Testis (tissue), 3 donors: ENCODE measurements around the gene VPS18. TPM values are rescaled to one million over a fixed set of nuclear protein-coding genes. Genes with fewer than 3 reads are reported as not detected.

Experiments used
- DNase-seq: peaks from one replicate; pipeline ENCODE4 v3.0.0-alpha.2; 2019
- H3K27ac ChIP-seq, 2 donors: fragments of 200-600 bp; sonication (generic); one replicate each; pipeline ENCODE4 v1.5.1; 2019
- H3K27me3 ChIP-seq: fragments of 200-600 bp; sonication (generic); one replicate; pipeline ENCODE4 v1.5.1; 2019
- H3K36me3 ChIP-seq: fragments of 200-600 bp; sonication (generic); one replicate; pipeline ENCODE4 v1.5.1; 2017; ENCODE audit warnings: low read depth; ENCODE audit errors: missing control alignments
- H3K4me1 ChIP-seq: fragments of 200-600 bp; sonication (generic); one replicate; pipeline ENCODE4 v1.5.1; 2019
- H3K4me3 ChIP-seq, 2 donors: fragments of 200-600 bp; sonication (generic); one replicate each; pipeline ENCODE4 v1.5.1; 2017 to 2019
- H3K9me3 ChIP-seq: fragments of 200-600 bp; sonication (generic); one replicate; pipeline ENCODE4 v1.5.1; 2017
- POLR2A ChIP-seq: fragments of 450-650 bp; IDR thresholded peaks from one replicate; pipeline ENCODE4 v1.6.1; 2017; ENCODE audit warnings: antibody characterized with exemption, mild to moderate bottlenecking, moderate library complexity
- WGBS, 2 donors: methylation state at CpG; one replicate each; pipeline ENCODE4 v1.1.5; 2018; 5-methylcytosine and 5-hydroxymethylcytosine counted together
- intact Hi-C: fragments of 100-400 bp; cut with DNase I; formaldehyde crosslinking; loops from one replicate; pipeline ENCODE4 v1.15.1; 2023; ENCODE audit warnings: low total_unique reads
- polyA plus RNA-seq: library from polyadenylated mRNA; stranded (reverse); fragments of 350-450 nt; fragmentation: Illumina TruSeq; extraction: RNeasy Lipid Tissue Mini Kit (QIAGEN cat#74804); gene quantifications from one replicate; pipeline ENCODE4 v1.2.3, GENCODE V29; 2014; ENCODE audit warnings: low read depth, low replicate concordance; ENCODE audit not compliant: insufficient read depth
- total RNA-seq, 2 donors: library from RNA; depleted of rRNA; stranded (reverse); fragments of >200 nt; gene quantifications; one replicate each; pipeline ENCODE4 v1.2.3, GENCODE V29; 2016
- TF ChIP-seq, protein P1 (sequence below), 3 experiments: fragments of 450-650 bp in 2 of 3; fragments of 200-600 bp in 1 of 3; sonication (generic) in 1 of 3; IDR thresholded peaks; one replicate each; pipeline ENCODE4 v1.5.1; 2016 to 2019; ENCODE audit warnings: antibody characterized with exemption in 3 of 3, mild to moderate bottlenecking in 2 of 3, moderate library complexity in 1 of 3

VPS18 gene
- total and polyA plus RNA-seq, 3 donors from 2014 or later = 16.3 to 33.4 (median 25.5) TPM

DNA sequence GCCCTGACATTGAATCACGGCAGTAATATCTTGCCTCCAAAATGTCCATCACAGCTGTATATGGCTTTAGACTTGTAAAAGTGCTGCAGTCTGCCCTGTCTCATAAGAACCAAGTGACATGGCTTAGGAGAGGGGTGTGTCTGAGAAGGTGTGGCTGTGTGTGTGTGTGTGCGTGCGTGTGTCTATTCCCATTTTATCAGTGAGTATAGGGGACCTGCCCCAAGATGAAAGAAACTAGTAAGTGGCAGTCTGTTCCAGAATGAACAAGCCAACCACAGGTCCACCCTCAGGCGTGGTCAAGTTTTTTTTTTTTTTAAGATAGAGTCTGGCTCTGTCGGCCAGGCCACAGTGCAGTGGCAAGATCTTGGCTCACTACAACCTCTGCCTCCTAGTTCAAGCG, 14.6 kb upstream of the VPS18 start:
- intact Hi-C loops = no loop called here

DNA sequence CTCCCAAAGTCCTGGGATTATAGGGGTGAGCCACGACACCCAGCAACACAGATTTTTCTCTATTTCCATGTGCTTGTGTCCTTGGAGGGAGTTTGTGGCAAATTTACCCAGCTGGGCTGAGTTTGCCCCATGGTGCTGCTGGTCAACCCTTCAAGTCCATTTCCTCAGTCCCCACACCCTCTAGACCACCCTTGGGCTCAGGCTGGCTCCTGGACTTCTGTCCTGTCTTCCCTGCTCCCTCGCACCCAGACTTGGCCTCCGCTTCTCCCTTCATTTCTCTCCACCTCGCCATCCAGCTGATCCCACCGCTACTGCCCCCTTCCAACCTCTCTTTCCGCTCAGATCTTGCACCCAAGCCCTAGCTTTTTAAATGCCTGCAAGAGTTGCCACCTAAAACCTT, 12.9 kb upstream of the VPS18 start:
- Histone ChIP-seq H3K27me3 (no peaks in the 10 kb centered on the region), H3K4me1 (no peaks in the 10 kb centered on the region), H3K36me3 (no peaks in the 10 kb centered on the region), H3K9me3 (no peaks in the 10 kb centered on the region), H3K4me3 (no peak overlapping the region), H3K27ac (no peak overlapping the region)
- 94% methylated on average over 6 of the region's 6 CpGs for WGBS, 2 donors
- no peak for DNase-seq
- TF ChIP-seq, protein P1, sequence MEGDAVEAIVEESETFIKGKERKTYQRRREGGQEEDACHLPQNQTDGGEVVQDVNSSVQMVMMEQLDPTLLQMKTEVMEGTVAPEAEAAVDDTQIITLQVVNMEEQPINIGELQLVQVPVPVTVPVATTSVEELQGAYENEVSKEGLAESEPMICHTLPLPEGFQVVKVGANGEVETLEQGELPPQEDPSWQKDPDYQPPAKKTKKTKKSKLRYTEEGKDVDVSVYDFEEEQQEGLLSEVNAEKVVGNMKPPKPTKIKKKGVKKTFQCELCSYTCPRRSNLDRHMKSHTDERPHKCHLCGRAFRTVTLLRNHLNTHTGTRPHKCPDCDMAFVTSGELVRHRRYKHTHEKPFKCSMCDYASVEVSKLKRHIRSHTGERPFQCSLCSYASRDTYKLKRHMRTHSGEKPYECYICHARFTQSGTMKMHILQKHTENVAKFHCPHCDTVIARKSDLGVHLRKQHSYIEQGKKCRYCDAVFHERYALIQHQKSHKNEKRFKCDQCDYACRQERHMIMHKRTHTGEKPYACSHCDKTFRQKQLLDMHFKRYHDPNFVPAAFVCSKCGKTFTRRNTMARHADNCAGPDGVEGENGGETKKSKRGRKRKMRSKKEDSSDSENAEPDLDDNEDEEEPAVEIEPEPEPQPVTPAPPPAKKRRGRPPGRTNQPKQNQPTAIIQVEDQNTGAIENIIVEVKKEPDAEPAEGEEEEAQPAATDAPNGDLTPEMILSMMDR (IDR thresholded peaks at IDR 0.05) = no peak
- TF ChIP-seq POLR2A = no peak
- intact Hi-C loops = no loop called here

More for the DNA sequence above, 14.6 kb upstream of the VPS18 start:
- no peaks in the 10 kb centered on the region for H3K9me3 ChIP-seq
- H3K36me3 ChIP-seq = no peaks in the 10 kb centered on the region
- no peak for DNase-seq
- 84 to 86% methylated on average over 6 of the region's 6 CpGs for WGBS, 2 donors
- H3K27me3 ChIP-seq = no peaks in the 10 kb centered on the region
- no peak overlapping the region for H3K27ac ChIP-seq
- no peaks in the 10 kb centered on the region for H3K4me1 ChIP-seq
- H3K4me3 ChIP-seq = no peak overlapping the region
- TF ChIP-seq, protein P1 (IDR thresholded peaks at IDR 0.05) = no peak
- TF ChIP-seq POLR2A = no peak

DNA sequence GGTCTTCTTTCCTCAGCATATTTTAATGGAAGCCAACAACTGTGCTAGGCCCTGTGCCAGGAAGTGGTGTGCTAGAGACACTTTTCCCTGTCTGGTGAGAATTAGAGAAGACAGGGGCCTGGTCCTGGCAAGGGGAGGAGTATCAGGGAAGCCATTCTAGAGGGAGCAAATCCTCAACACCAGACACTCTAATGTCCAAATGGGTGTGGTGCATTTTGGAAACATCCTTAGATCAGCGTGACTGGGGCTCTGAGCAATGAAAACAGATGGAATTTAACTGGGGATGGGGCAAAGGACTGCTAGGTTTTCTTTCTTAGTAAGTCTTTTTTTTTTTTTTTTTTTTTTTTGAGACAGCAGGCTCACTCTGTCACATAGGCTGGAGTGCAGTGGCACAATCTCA, 7.7 kb upstream of the VPS18 start:
- no peaks in the 10 kb centered on the region for H3K36me3 ChIP-seq
- WGBS, 2 donors = 82 to 91% methylated on average over 1 of the region's 1 CpG
- no peaks in the 10 kb centered on the region for H3K27me3 ChIP-seq
- H3K4me3 ChIP-seq = no peak overlapping the region
- intact Hi-C loops = no loop called here
- no peak overlapping the region for H3K27ac ChIP-seq
- DNase-seq = no peak
- H3K4me1 ChIP-seq = no peaks in the 10 kb centered on the region
- TF ChIP-seq POLR2A = no peak
- TF ChIP-seq, protein P1 (IDR thresholded peaks at IDR 0.05) = no peak
- H3K9me3 ChIP-seq = no peaks in the 10 kb centered on the region

DNA sequence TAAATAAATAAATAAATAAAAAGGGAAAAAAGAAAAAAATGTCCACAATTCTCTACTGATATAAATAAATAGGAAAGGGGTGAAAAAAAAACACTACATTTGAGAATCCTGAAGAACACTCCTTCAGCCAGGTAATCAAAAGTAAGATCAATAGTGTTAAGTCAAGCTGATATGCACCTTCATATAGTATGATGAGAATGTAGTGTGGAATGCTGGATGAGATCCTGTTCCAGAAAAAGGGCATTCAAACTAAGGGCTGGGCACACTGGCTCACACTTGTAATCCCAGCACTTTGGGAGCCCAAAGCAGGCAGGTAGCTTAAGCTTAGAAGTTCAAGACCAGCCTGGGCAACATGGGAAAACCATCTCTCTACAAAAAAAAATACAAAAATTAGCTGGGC, 5.1 kb upstream of the VPS18 start:
- intact Hi-C loops = no loop called here

DNA sequence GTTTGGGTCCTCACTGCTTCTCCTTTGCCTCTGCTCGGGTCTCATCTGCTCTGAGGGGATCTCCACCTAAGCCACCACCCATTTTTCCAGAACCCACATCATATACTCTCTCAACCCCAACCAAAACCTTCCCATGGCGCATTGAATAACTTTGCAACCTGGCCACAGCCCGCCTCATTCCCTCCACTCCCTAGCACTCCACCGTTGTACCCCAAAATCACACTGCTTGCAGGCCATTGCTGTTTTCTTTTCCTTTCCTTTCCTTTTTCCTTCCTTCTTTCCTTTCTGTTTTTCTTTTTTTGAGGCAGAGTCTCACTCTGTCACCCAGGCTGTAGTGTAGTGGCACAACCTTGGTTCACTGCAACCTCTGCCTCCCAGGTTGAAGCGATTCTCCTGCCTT, 3.1 kb upstream of the VPS18 start:
- no peaks in the 10 kb centered on the region for H3K9me3 ChIP-seq
- TF ChIP-seq, protein P1 (IDR thresholded peaks at IDR 0.05) = no peak
- no peak for TF ChIP-seq POLR2A
- no peak overlapping the region for H3K27ac ChIP-seq
- DNase-seq = no peak
- intact Hi-C loops = no loop called here
- peaks cover 10% of the 10 kb centered on the region for H3K4me1 ChIP-seq
- no peaks in the 10 kb centered on the region for H3K27me3 ChIP-seq
- WGBS, 2 donors = 93% methylated on average over 5 of the region's 5 CpGs
- no peaks in the 10 kb centered on the region for H3K36me3 ChIP-seq
- H3K4me3 ChIP-seq = no peak overlapping the region

More for the DNA sequence above, 5.1 kb upstream of the VPS18 start:
- Histone ChIP-seq H3K27me3 (no peaks in the 10 kb centered on the region), H3K27ac (no peak overlapping the region), H3K4me3 (no peak overlapping the region), H3K4me1 (no peaks in the 10 kb centered on the region), H3K36me3 (no peaks in the 10 kb centered on the region), H3K9me3 (no peaks in the 10 kb centered on the region)
- DNase-seq = no peak
- TF ChIP-seq, protein P1 (IDR thresholded peaks at IDR 0.05) = no peak
- no peak for TF ChIP-seq POLR2A
